ENCODE results near the gene SDHD.

GRCh38 chr11:112050721-112051120, 36.0 kb upstream of the SDHD start:
- TF ChIP-seq CTCF (IDR thresholded peaks at IDR 0.05) (no peak), POLR2AphosphoS5 (IDR thresholded peaks at IDR 0.05; ENCODE audit: insufficient read depth in 1 of 2, low read depth in 1 of 2) (no peak), POLR2A (IDR thresholded peaks at IDR 0.05) (no peak)

Measured in vagina (tissue), 2 donors.